ENCODE results near the gene TMEM40.

TMEM40 gene

GRCh38 chr3:12750223-12750622, 8.8 kb downstream of the TMEM40 start:
- Histone ChIP-seq H3K27me3 (ENCODE audit: control insufficient read depth in 1 of 2, insufficient read depth in 1 of 2, low read length in 2 of 2) (peaks cover 0 to 25% of the 10 kb centered on the region in 2 experiments), H2BK5ac (ENCODE audit: low read depth, low read length, poor library complexity, severe bottlenecking) (no peak overlapping the region)
- DNase-seq = peak; percentile 64

GRCh38 chr3:12748477-12748876, 10.6 kb downstream of the TMEM40 start:
- 97% methylated on average over 3 of the region's 5 CpGs for WGBS
- no peaks in the 10 kb centered on the region for H3K79me1 ChIP-seq (replicated peaks; ENCODE audit: low read length, poor library complexity, severe bottlenecking)
- H3K9ac ChIP-seq (ENCODE audit: low read length) = no peak overlapping the region
- H4K8ac ChIP-seq (ENCODE audit: low read length) = no peak overlapping the region
- H3K27ac ChIP-seq (ENCODE audit: low read length, poor library complexity, severe bottlenecking) = no peak overlapping the region
- H4K91ac ChIP-seq (ENCODE audit: low read length) = no peak overlapping the region
- no peak overlapping the region for H2BK5ac ChIP-seq (ENCODE audit: low read depth, low read length, poor library complexity, severe bottlenecking)
- no peak overlapping the region for H3K14ac ChIP-seq (ENCODE audit: low read length in 2 of 2)
- H2AK5ac ChIP-seq (ENCODE audit: low read length, severe bottlenecking) = no peak overlapping the region
- H2BK15ac ChIP-seq (ENCODE audit: low read depth, poor library complexity, severe bottlenecking) = no peak overlapping the region
- peaks cover 0 to 32% of the 10 kb centered on the region in 2 experiments for H3K27me3 ChIP-seq (ENCODE audit: control insufficient read depth in 1 of 2, insufficient read depth in 1 of 2, low read length in 2 of 2)
- H3K23ac ChIP-seq (ENCODE audit: low read length in 2 of 2) = no peak overlapping the region
- H3K4me3 ChIP-seq (ENCODE audit: insufficient read depth in 1 of 2, low read depth in 1 of 2, low read length in 2 of 2) = no peak overlapping the region
- no peak overlapping the region for H2BK120ac ChIP-seq (ENCODE audit: low read depth, low read length)
- no peak for DNase-seq
- no peak overlapping the region for H2BK12ac ChIP-seq (ENCODE audit: low read length in 2 of 2)
- H3K18ac ChIP-seq (ENCODE audit: low read depth in 1 of 2, low read length in 2 of 2) = no peak overlapping the region
- H3K9me3 ChIP-seq (ENCODE audit: control insufficient read depth, low read length) = no peaks in the 10 kb centered on the region
- H2AFZ ChIP-seq (ENCODE audit: low read depth, low read length) = no peak overlapping the region
- no peaks in the 10 kb centered on the region for H3K36me3 ChIP-seq (ENCODE audit: control insufficient read depth in 1 of 2, insufficient read depth in 2 of 2, low read depth in 1 of 2, low read length in 2 of 2)
- peaks cover 2% of the 10 kb centered on the region for H3K4me1 ChIP-seq (ENCODE audit: control insufficient read depth, insufficient read depth, low read depth, low read length)
- H3K4ac ChIP-seq (ENCODE audit: low read depth in 1 of 2, low read length in 2 of 2) = no peak overlapping the region
- H3K4me2 ChIP-seq (ENCODE audit: low read length, poor library complexity, severe bottlenecking) = no peak overlapping the region

More at GRCh38 chr3:12750223-12750622, 8.8 kb downstream of the TMEM40 start:
- Histone ChIP-seq H3K4me2 (ENCODE audit: low read length, poor library complexity, severe bottlenecking) (no peak overlapping the region), H2BK12ac (ENCODE audit: low read length in 2 of 2) (no peak overlapping the region), H4K8ac (ENCODE audit: low read length) (peak overlapping the region; percentile 55), H3K4me1 (ENCODE audit: control insufficient read depth, insufficient read depth, low read depth, low read length) (peaks cover 4% of the 10 kb centered on the region), H2BK15ac (ENCODE audit: low read depth, poor library complexity, severe bottlenecking) (no peak overlapping the region), H3K23ac (ENCODE audit: low read length in 2 of 2) (no peak overlapping the region), H3K79me1 (replicated peaks; ENCODE audit: low read length, poor library complexity, severe bottlenecking) (no peaks in the 10 kb centered on the region), H2AK5ac (ENCODE audit: low read length, severe bottlenecking) (no peak overlapping the region), H2BK120ac (ENCODE audit: low read depth, low read length) (no peak overlapping the region), H3K4me3 (ENCODE audit: insufficient read depth in 1 of 2, low read depth in 1 of 2, low read length in 2 of 2) (no peak overlapping the region), H3K14ac (ENCODE audit: low read length in 2 of 2) (no peak overlapping the region), H3K36me3 (ENCODE audit: control insufficient read depth in 1 of 2, insufficient read depth in 2 of 2, low read depth in 1 of 2, low read length in 2 of 2) (no peaks in the 10 kb centered on the region), H3K9ac (ENCODE audit: low read length) (peak overlapping the region; percentile 50), H3K27ac (ENCODE audit: low read length, poor library complexity, severe bottlenecking) (peak overlapping the region; percentile 6), H3K4ac (ENCODE audit: low read depth in 1 of 2, low read length in 2 of 2) (no peak overlapping the region), H3K18ac (ENCODE audit: low read depth in 1 of 2, low read length in 2 of 2) (no peak overlapping the region), H2AFZ (ENCODE audit: low read depth, low read length) (no peak overlapping the region), H3K9me3 (ENCODE audit: control insufficient read depth, low read length) (no peaks in the 10 kb centered on the region), H4K91ac (ENCODE audit: low read length) (no peak overlapping the region)
- WGBS = 28% methylated on average over 3 of the region's 3 CpGs

- Histone ChIP-seq H2AFZ (ENCODE audit: low read depth, low read length) (no peak overlapping the region), H3K36me3 (ENCODE audit: control insufficient read depth in 1 of 2, insufficient read depth in 2 of 2, low read depth in 1 of 2, low read length in 2 of 2) (no peaks in the 10 kb centered on the region), H4K91ac (ENCODE audit: low read length) (no peak overlapping the region), H3K14ac (ENCODE audit: low read length in 2 of 2) (no peak overlapping the region), H3K4me1 (ENCODE audit: control insufficient read depth, insufficient read depth, low read depth, low read length) (no peaks in the 10 kb centered on the region), H2BK5ac (ENCODE audit: low read depth, low read length, poor library complexity, severe bottlenecking) (no peak overlapping the region), H3K9ac (ENCODE audit: low read length) (no peak overlapping the region), H3K4ac (ENCODE audit: low read depth in 1 of 2, low read length in 2 of 2) (no peak overlapping the region), H2BK120ac (ENCODE audit: low read depth, low read length) (no peak overlapping the region), H4K8ac (ENCODE audit: low read length) (no peak overlapping the region), H2BK15ac (ENCODE audit: low read depth, poor library complexity, severe bottlenecking) (no peak overlapping the region), H3K79me1 (replicated peaks; ENCODE audit: low read length, poor library complexity, severe bottlenecking) (no peaks in the 10 kb centered on the region), H3K23ac (ENCODE audit: low read length in 2 of 2) (no peak overlapping the region), H2BK12ac (ENCODE audit: low read length in 2 of 2) (no peak overlapping the region), H3K4me2 (ENCODE audit: low read length, poor library complexity, severe bottlenecking) (no peak overlapping the region), H2AK5ac (ENCODE audit: low read length, severe bottlenecking) (no peak overlapping the region), H3K27ac (ENCODE audit: low read length, poor library complexity, severe bottlenecking) (no peak overlapping the region), H3K27me3 (ENCODE audit: control insufficient read depth in 1 of 2, insufficient read depth in 1 of 2, low read length in 2 of 2) (peaks cover 0 to 42% of the 10 kb centered on the region in 2 experiments), H3K18ac (ENCODE audit: low read depth in 1 of 2, low read length in 2 of 2) (no peak overlapping the region), H3K4me3 (ENCODE audit: insufficient read depth in 1 of 2, low read depth in 1 of 2, low read length in 2 of 2) (no peak overlapping the region), H3K9me3 (ENCODE audit: control insufficient read depth, low read length) (no peaks in the 10 kb centered on the region)
- WGBS = 93% methylated on average over 10 of the region's 10 CpGs
- DNase-seq = no peak
Measured at GRCh38 chr3:12746419-12746818, 12.6 kb downstream of the TMEM40 start.

GRCh38 chr3:12744326-12744725, 14.7 kb downstream of the TMEM40 start:
- no peak overlapping the region for H3K4ac ChIP-seq (ENCODE audit: low read depth in 1 of 2, low read length in 2 of 2)
- no peak overlapping the region for H3K18ac ChIP-seq (ENCODE audit: low read depth in 1 of 2, low read length in 2 of 2)
- H2BK12ac ChIP-seq (ENCODE audit: low read length in 2 of 2) = no peak overlapping the region
- no peak overlapping the region for H2AFZ ChIP-seq (ENCODE audit: low read depth, low read length)
- 60% methylated on average over 1 of the region's 1 CpG for WGBS
- H2BK15ac ChIP-seq (ENCODE audit: low read depth, poor library complexity, severe bottlenecking) = no peak overlapping the region
- no peak for DNase-seq
- H3K9me3 ChIP-seq (ENCODE audit: control insufficient read depth, low read length) = no peaks in the 10 kb centered on the region
- peaks cover 0 to 50% of the 10 kb centered on the region in 2 experiments for H3K27me3 ChIP-seq (ENCODE audit: control insufficient read depth in 1 of 2, insufficient read depth in 1 of 2, low read length in 2 of 2)
- H3K79me1 ChIP-seq (replicated peaks; ENCODE audit: low read length, poor library complexity, severe bottlenecking) = no peaks in the 10 kb centered on the region
- H2BK120ac ChIP-seq (ENCODE audit: low read depth, low read length) = no peak overlapping the region
- H3K4me2 ChIP-seq (ENCODE audit: low read length, poor library complexity, severe bottlenecking) = no peak overlapping the region
- H3K4me3 ChIP-seq (ENCODE audit: insufficient read depth in 1 of 2, low read depth in 1 of 2, low read length in 2 of 2) = no peak overlapping the region
- no peak overlapping the region for H2AK5ac ChIP-seq (ENCODE audit: low read length, severe bottlenecking)
- no peak overlapping the region for H4K91ac ChIP-seq (ENCODE audit: low read length)
- H3K14ac ChIP-seq (ENCODE audit: low read length in 2 of 2) = no peak overlapping the region
- no peaks in the 10 kb centered on the region for H3K4me1 ChIP-seq (ENCODE audit: control insufficient read depth, insufficient read depth, low read depth, low read length)
- no peaks in the 10 kb centered on the region for H3K36me3 ChIP-seq (ENCODE audit: control insufficient read depth in 1 of 2, insufficient read depth in 2 of 2, low read depth in 1 of 2, low read length in 2 of 2)
- H3K23ac ChIP-seq (ENCODE audit: low read length in 2 of 2) = no peak overlapping the region
- no peak overlapping the region for H2BK5ac ChIP-seq (ENCODE audit: low read depth, low read length, poor library complexity, severe bottlenecking)
- H3K9ac ChIP-seq (ENCODE audit: low read length) = no peak overlapping the region
- no peak overlapping the region for H3K27ac ChIP-seq (ENCODE audit: low read length, poor library complexity, severe bottlenecking)
- peak overlapping the region; percentile 33 for H4K8ac ChIP-seq (ENCODE audit: low read length)
